Activated CD8-positive, alpha-beta memory T cell treated with anti-CD3 and anti-CD28 coated beads for 48 hours (primary cell): ENCODE results near the gene DUSP6.
"Not testable (repeated sequence)": the region's sequence is repeated elsewhere in the genome, so short reads cannot be mapped to it uniquely, and the experiment has no call there.

Experiments used
- DNase-seq, 3 experiments: peaks; one replicate each; pipeline ENCODE4 v3.0.0-alpha.2; 2020; ENCODE audit warnings: low read depth in 2 of 3, low spot score in 2 of 3

Gene DUSP6

GRCh38 chr12:89353188-89353822 is 1.0 kb upstream of the DUSP6 start:
- peak in 1 of 3 experiments; percentile 37 for DNase-seq

GRCh38 chr12:89352242-89352491 is 134 bp downstream of the DUSP6 start:
- DNase-seq: no peak

GRCh38 chr12:89351489-89352241 is 636 bp downstream of the DUSP6 start:
- peak in 1 of 3 experiments; percentile 23 for DNase-seq

GRCh38 chr12:89350630-89351488 is 1.4 kb downstream of the DUSP6 start:
- DNase-seq: no peak

GRCh38 chr12:89350260-89350629 is 2.1 kb downstream of the DUSP6 start:
- no peak for DNase-seq

- no peak for DNase-seq
Observed at GRCh38 chr12:89349814-89350213, 2.5 kb downstream of the DUSP6 start.

- no peak for DNase-seq
Observed at GRCh38 chr12:89348894-89349699, 3.2 kb downstream of the DUSP6 start.

GRCh38 chr12:89347325-89347829 is 4.9 kb downstream of the DUSP6 start:
- DNase-seq: no peak

- DNase-seq: no peak
Observed at GRCh38 chr12:89346741-89347324, 5.5 kb downstream of the DUSP6 start.

- no peak for DNase-seq
Observed at GRCh38 chr12:89345830-89346740, 6.2 kb downstream of the DUSP6 start.

- DNase-seq: no peak
Observed at GRCh38 chr12:89345376-89345775, 6.9 kb downstream of the DUSP6 start.

GRCh38 chr12:89344862-89345202 is 7.5 kb downstream of the DUSP6 start:
- DNase-seq: no peak

GRCh38 chr12:89344043-89344861 is 8.0 kb downstream of the DUSP6 start:
- no peak for DNase-seq

- no peak for DNase-seq
Observed at GRCh38 chr12:89343127-89343526, 9.2 kb downstream of the DUSP6 start.

- DNase-seq: no peak
Observed at GRCh38 chr12:89340861-89341260, 11.4 kb downstream of the DUSP6 start.

GRCh38 chr12:89339526-89339925 is 12.8 kb downstream of the DUSP6 start:
- no peak for DNase-seq

- DNase-seq: not testable (repeated sequence)
Observed at GRCh38 chr12:89337136-89337535, 15.2 kb downstream of the DUSP6 start.

GRCh38 chr12:89335452-89336244 is 16.7 kb downstream of the DUSP6 start:
- no peak for DNase-seq
